Loucy (cell line): ENCODE data around the gene PPM1G.

Source experiments
- H2AFZ ChIP-seq: fragments of 200-600 bp; sonication (generic); 2 replicates; pipeline ENCODE4 v1.6.0; 2016; ENCODE audit warnings: antibody characterized with exemption, mild to moderate bottlenecking, low read length, moderate library complexity
- H3F3A ChIP-seq: fragments of 200-600 bp; 2 replicates; pipeline ENCODE4 v1.6.0; 2016; ENCODE audit warnings: antibody characterized with exemption, low read depth, mild to moderate bottlenecking
- H3K27me3 ChIP-seq: fragments of 200-600 bp; sonication (generic); 2 replicates; pipeline ENCODE4 v1.6.1; 2014; ENCODE audit warnings: low read length, mild to moderate bottlenecking; ENCODE audit not compliant: insufficient read depth, poor library complexity, severe bottlenecking
- H3K36me3 ChIP-seq: fragments of 200-600 bp; sonication (generic); 2 replicates; pipeline ENCODE4 v1.6.1; 2016; ENCODE audit warnings: low read length; ENCODE audit not compliant: insufficient read depth
- H3K4me1 ChIP-seq: fragments of 200-600 bp; sonication (generic); 2 replicates; pipeline ENCODE4 v1.5.1; 2014; ENCODE audit warnings: low read length, mild to moderate bottlenecking; ENCODE audit not compliant: insufficient read depth, poor library complexity, severe bottlenecking
- H3K4me2 ChIP-seq: fragments of 200-600 bp; sonication (generic); 2 replicates; pipeline ENCODE4 v1.6.0; 2014; ENCODE audit warnings: antibody characterized with exemption, low read length, low read depth, mild to moderate bottlenecking; ENCODE audit not compliant: poor library complexity, severe bottlenecking
- H3K4me3 ChIP-seq: fragments of 200-600 bp; sonication (generic); 2 replicates; pipeline ENCODE4 v1.5.1; 2014; ENCODE audit warnings: low read length, mild to moderate bottlenecking, mixed read lengths; ENCODE audit not compliant: poor library complexity, severe bottlenecking
- H3K79me2 ChIP-seq: fragments of 200-600 bp; sonication (generic); 2 replicates; pipeline ENCODE4 v1.6.1; 2014; ENCODE audit warnings: low read length; ENCODE audit not compliant: insufficient read depth
- H3K9ac ChIP-seq: fragments of 200-600 bp; sonication (generic); 2 replicates; pipeline ENCODE4 v1.6.0; 2014; ENCODE audit warnings: mild to moderate bottlenecking, low read depth, low read length, moderate library complexity; ENCODE audit not compliant: poor library complexity, severe bottlenecking
- H3K9me2 ChIP-seq: fragments of 200-600 bp; sonication (generic); replicated peaks from 2 replicates; pipeline ENCODE4 v1.6.1; 2016; ENCODE audit warnings: low read depth, low read length, mixed read lengths
- H3K9me3 ChIP-seq: fragments of 200-600 bp; sonication (generic); 2 replicates; pipeline ENCODE4 v1.6.1; 2014; ENCODE audit warnings: mild to moderate bottlenecking, antibody characterized with exemption, low read length, low read depth; ENCODE audit not compliant: insufficient read depth
- H4K20me1 ChIP-seq: fragments of 200-600 bp; sonication (generic); 2 replicates; pipeline ENCODE4 v1.6.0; 2014; ENCODE audit warnings: antibody characterized with exemption, low read length, mild to moderate bottlenecking; ENCODE audit not compliant: insufficient read depth, poor library complexity, severe bottlenecking
- EZH2phosphoT487 ChIP-seq: fragments of 200-600 bp; IDR thresholded peaks from 2 replicates; pipeline ENCODE4 v1.6.1; 2018; ENCODE audit warnings: antibody characterized with exemption, mild to moderate bottlenecking, moderate library complexity, borderline replicate concordance
- TF ChIP-seq, protein P1 (sequence below): fragments of 200-600 bp; sonication (generic); conservative IDR thresholded peaks from 2 replicates; pipeline ENCODE4 v1.5.1; 2014; ENCODE audit warnings: mild to moderate bottlenecking, antibody characterized with exemption, low read length

Gene PPM1G, protein sequence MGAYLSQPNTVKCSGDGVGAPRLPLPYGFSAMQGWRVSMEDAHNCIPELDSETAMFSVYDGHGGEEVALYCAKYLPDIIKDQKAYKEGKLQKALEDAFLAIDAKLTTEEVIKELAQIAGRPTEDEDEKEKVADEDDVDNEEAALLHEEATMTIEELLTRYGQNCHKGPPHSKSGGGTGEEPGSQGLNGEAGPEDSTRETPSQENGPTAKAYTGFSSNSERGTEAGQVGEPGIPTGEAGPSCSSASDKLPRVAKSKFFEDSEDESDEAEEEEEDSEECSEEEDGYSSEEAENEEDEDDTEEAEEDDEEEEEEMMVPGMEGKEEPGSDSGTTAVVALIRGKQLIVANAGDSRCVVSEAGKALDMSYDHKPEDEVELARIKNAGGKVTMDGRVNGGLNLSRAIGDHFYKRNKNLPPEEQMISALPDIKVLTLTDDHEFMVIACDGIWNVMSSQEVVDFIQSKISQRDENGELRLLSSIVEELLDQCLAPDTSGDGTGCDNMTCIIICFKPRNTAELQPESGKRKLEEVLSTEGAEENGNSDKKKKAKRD

DNA sequence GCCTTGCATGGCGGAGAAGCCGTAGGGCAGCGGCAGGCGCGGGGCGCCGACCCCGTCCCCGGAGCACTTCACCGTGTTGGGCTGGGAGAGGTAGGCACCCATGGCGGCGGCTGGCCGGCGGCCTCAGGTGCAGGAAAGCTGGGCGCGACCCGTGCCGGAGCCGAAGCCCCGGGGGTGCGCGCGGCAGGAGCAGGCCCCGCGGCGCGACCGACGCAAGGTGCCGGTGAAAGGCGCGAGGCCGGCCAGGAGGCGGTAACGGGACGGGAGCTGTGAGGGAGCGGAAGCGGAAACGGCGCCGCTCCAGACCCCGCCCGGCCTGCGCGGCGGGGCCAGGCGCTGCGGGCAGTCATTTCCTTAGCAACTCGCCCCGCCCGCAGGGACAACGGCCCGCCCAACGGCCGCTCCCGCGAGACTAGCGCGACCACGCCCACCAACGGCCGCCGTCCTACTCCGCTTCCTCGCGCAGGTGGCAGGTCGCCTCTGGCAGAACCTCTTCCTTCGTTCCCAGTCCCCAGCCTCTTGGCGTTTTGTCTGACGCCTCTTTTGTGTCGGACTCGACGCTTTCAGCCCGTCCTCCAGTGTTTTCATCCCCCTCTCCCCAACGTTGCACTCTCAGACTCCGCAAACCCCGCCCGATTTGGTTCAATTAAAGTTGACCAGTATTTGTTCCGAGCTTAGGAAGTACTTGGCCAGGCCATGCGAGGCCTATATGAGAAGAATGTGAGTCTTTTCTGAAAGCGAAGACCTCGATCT, at the start of gene PPM1G:
TSS of gene PPM1G (minus strand) at position 271 of the 753 bp plus-strand sequence. CDS start at position 102, 169 bp downstream.
- H2AFZ ChIP-seq, result peak within 1 kb of the TSS; percentile 80
- H3K9ac ChIP-seq, result peak within 1 kb of the TSS; percentile 79
- H3K79me2 ChIP-seq, result peaks cover 49% of the 10 kb centered on the region
- H3K4me2 ChIP-seq, result peak within 1 kb of the TSS; percentile 85
- H3K4me1 ChIP-seq, result peaks cover 34% of the 10 kb centered on the region
- no peaks in the 10 kb centered on the region for H3K27me3 ChIP-seq
- H3K9me3 ChIP-seq, result no peaks in the 10 kb centered on the region
- H3K9me2 ChIP-seq, result no peaks in the 10 kb centered on the region
- no peaks in the 10 kb centered on the region for H3F3A ChIP-seq
- no peaks in the 10 kb centered on the region for H3K36me3 ChIP-seq
- no peak for TF ChIP-seq EZH2phosphoT487
- TF ChIP-seq, protein P1, sequence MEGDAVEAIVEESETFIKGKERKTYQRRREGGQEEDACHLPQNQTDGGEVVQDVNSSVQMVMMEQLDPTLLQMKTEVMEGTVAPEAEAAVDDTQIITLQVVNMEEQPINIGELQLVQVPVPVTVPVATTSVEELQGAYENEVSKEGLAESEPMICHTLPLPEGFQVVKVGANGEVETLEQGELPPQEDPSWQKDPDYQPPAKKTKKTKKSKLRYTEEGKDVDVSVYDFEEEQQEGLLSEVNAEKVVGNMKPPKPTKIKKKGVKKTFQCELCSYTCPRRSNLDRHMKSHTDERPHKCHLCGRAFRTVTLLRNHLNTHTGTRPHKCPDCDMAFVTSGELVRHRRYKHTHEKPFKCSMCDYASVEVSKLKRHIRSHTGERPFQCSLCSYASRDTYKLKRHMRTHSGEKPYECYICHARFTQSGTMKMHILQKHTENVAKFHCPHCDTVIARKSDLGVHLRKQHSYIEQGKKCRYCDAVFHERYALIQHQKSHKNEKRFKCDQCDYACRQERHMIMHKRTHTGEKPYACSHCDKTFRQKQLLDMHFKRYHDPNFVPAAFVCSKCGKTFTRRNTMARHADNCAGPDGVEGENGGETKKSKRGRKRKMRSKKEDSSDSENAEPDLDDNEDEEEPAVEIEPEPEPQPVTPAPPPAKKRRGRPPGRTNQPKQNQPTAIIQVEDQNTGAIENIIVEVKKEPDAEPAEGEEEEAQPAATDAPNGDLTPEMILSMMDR, result no peak
- H3K4me3 ChIP-seq, result peak within 1 kb of the TSS; percentile 99
- peaks cover 44% of the 10 kb centered on the region for H4K20me1 ChIP-seq

DNA sequence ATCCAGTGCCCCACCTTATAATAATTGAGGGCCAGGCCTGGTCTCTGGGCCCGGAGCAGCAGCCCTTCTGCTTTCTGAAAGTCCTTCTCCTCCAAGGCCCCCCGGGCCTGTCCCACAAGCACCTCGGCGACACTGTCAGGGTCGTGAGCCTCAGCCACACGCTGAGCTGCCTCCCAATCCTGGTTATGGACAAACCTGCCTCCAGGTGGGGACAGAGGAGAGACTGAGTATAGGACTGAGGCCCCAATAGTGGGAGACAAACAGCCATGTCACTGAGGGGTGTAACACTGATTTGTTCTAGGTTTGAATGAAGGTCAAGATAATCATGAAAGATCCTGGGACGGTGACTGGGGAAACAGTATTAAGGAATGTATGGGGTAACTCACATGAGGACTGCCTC, 44.6 kb upstream of the PPM1G start:
- no peaks in the 10 kb centered on the region for H3K9me3 ChIP-seq
- peaks cover 8% of the 10 kb centered on the region for H3K4me1 ChIP-seq
- TF ChIP-seq, protein P1, result no peak
- no peak for TF ChIP-seq EZH2phosphoT487
- no peaks in the 10 kb centered on the region for H3K9me2 ChIP-seq
- no peak overlapping the region for H3K4me3 ChIP-seq
- H3K36me3 ChIP-seq, result no peaks in the 10 kb centered on the region
- no peak overlapping the region for H2AFZ ChIP-seq
- H3K79me2 ChIP-seq, result no peaks in the 10 kb centered on the region
- no peak overlapping the region for H3K4me2 ChIP-seq
- H4K20me1 ChIP-seq, result no peaks in the 10 kb centered on the region
- no peaks in the 10 kb centered on the region for H3K27me3 ChIP-seq
- no peaks in the 10 kb centered on the region for H3F3A ChIP-seq
- H3K9ac ChIP-seq, result no peak overlapping the region

DNA sequence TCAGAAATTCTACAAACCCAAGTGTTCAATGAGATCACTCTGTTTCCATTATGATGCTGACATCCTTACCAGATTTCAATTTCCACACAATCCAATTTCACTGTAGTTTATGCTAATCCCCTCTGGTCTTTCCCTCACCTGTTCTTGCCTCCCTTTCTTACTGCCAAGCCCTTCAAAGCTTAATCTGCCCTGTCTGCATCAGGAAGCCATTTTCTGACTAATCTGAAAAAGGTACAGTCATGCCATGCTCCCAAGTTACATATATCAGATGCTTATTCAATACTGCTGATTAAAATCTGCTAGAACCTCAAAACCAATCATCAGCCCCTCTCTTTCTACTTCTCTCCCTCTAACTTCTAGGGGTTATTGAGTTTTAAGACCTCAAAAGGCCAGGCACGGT, 41.7 kb upstream of the PPM1G start:
- Histone ChIP-seq H3K9me3 (no peaks in the 10 kb centered on the region), H3K4me1 (peaks cover 5% of the 10 kb centered on the region), H3K27me3 (no peaks in the 10 kb centered on the region), H3K9ac (no peak overlapping the region), H4K20me1 (no peaks in the 10 kb centered on the region), H3K79me2 (no peaks in the 10 kb centered on the region), H2AFZ (no peak overlapping the region), H3K36me3 (no peaks in the 10 kb centered on the region), H3K4me3 (no peak overlapping the region), H3F3A (no peaks in the 10 kb centered on the region), H3K9me2 (no peaks in the 10 kb centered on the region), H3K4me2 (no peak overlapping the region)
- TF ChIP-seq, protein P1, result no peak
- no peak for TF ChIP-seq EZH2phosphoT487
